Astrocyte (in vitro differentiated cells and primary cell): Measurements from ENCODE around the gene SND1.

Experiments
- EZH2 ChIP-seq: IDR thresholded peaks from 2 replicates; pipeline ENCODE4 v1.6.1; 2012; ENCODE audit warnings: mild to moderate bottlenecking, low read length, inconsistent platforms; ENCODE audit not compliant: insufficient read depth
- TF ChIP-seq, protein P1 (sequence below): IDR thresholded peaks from 2 replicates; pipeline ENCODE4 v1.5.1; 2011; ENCODE audit warnings: low read depth, mild to moderate bottlenecking, inconsistent platforms, low read length, moderate library complexity; ENCODE audit not compliant: insufficient read depth

DNA sequence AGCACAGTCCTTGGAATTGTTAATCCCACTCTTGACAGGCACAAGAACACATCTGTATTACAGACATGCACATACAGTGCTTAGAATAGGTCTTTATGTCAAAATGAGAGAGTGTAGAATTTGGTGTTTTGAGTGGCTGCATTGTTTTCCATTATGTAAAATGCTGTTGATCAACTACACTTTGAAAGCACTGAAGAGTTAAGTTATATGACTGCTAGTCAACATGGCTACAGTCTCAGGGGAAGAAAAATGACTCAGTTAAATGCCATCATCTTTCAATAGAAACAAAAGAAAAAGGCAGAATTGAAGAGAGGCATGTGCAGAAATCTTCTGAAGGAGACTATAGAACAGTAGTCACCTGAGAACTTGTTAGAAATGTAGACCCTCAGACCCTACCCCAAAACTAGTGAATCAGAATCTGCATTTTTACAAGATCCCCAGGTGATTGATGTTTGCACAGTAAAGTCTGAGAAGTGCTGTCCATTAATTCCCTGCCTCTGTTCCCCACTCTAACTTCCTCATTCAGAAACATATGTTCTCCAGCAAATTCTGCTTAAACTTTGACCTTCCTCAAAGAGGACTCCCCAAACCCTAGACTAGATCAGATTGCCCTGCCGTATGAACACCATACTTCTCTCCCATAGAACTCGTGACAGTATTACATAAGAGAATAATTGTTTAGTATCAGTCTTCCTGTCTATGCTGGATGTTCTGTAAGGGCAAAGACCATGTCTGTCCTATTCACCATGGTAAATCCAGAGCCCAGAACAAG, 16.0 kb downstream of the SND1 start:
- TF ChIP-seq, protein P1, sequence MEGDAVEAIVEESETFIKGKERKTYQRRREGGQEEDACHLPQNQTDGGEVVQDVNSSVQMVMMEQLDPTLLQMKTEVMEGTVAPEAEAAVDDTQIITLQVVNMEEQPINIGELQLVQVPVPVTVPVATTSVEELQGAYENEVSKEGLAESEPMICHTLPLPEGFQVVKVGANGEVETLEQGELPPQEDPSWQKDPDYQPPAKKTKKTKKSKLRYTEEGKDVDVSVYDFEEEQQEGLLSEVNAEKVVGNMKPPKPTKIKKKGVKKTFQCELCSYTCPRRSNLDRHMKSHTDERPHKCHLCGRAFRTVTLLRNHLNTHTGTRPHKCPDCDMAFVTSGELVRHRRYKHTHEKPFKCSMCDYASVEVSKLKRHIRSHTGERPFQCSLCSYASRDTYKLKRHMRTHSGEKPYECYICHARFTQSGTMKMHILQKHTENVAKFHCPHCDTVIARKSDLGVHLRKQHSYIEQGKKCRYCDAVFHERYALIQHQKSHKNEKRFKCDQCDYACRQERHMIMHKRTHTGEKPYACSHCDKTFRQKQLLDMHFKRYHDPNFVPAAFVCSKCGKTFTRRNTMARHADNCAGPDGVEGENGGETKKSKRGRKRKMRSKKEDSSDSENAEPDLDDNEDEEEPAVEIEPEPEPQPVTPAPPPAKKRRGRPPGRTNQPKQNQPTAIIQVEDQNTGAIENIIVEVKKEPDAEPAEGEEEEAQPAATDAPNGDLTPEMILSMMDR = no peak
- no peak for TF ChIP-seq EZH2
